Fibroblast of lung (primary cell): ENCODE data around the gene USP44. TPM values are rescaled to one million over a fixed set of nuclear protein-coding genes. Genes with fewer than 3 reads are reported as not detected.

Experiments
- DNase-seq, 2 donors: peaks; one replicate each; pipeline versions ENCODE4 v3.0.0 to v3.0.0-alpha.2; 2010; ENCODE audit warnings: low read depth in 2 of 2
- H2AFZ ChIP-seq: 2 replicates; pipeline ENCODE4 v1.5.1; 2012; ENCODE audit warnings: low read length, control low read depth, inconsistent platforms
- H3K27ac ChIP-seq: 2 replicates; pipeline ENCODE4 v1.5.1; 2011; ENCODE audit warnings: low read length, control low read depth; ENCODE audit not compliant: insufficient read depth
- H3K27me3 ChIP-seq: 2 replicates; pipeline ENCODE4 v1.5.1; 2011; ENCODE audit warnings: mild to moderate bottlenecking, low read length; ENCODE audit not compliant: control insufficient read depth, insufficient read depth
- H3K36me3 ChIP-seq: 2 replicates; pipeline ENCODE4 v1.5.1; 2011; ENCODE audit warnings: low read length; ENCODE audit not compliant: control insufficient read depth, insufficient read depth
- H3K4me1 ChIP-seq: 2 replicates; pipeline ENCODE4 v1.5.1; 2011; ENCODE audit warnings: low read length; ENCODE audit not compliant: control insufficient read depth, insufficient read depth; ENCODE audit errors: extremely low read depth
- H3K4me2 ChIP-seq: 2 replicates; pipeline ENCODE4 v1.5.1; 2011; ENCODE audit warnings: low read length, control low read depth; ENCODE audit not compliant: insufficient read depth; ENCODE audit errors: extremely low read depth
- H3K4me3 ChIP-seq, 4 experiments: fragments of 200-600 bp in 1 of 4; sonication (generic) in 1 of 4; replicated peaks in 1 of 4; 2 replicates each; pipeline ENCODE4 v1.5.1; 2011 to 2016; ENCODE audit warnings: low read length in 4 of 4, low read depth in 3 of 4, mild to moderate bottlenecking in 3 of 4, control low read depth in 2 of 4, inconsistent platforms in 1 of 4, mixed read lengths in 1 of 4; ENCODE audit not compliant: insufficient read depth in 1 of 4; ENCODE audit errors: control extremely low read depth in 1 of 4
- H3K79me2 ChIP-seq: 2 replicates; pipeline ENCODE4 v1.5.1; 2012; ENCODE audit warnings: mild to moderate bottlenecking, low read length, inconsistent platforms; ENCODE audit not compliant: control insufficient read depth, insufficient read depth
- H3K9ac ChIP-seq: 2 replicates; pipeline ENCODE4 v1.5.1; 2011; ENCODE audit warnings: mild to moderate bottlenecking, low read length, control low read depth; ENCODE audit not compliant: insufficient read depth
- H3K9me3 ChIP-seq: 2 replicates; pipeline ENCODE4 v1.5.1; 2012; ENCODE audit warnings: low read depth, low read length; ENCODE audit not compliant: control insufficient read depth, insufficient read depth
- H4K20me1 ChIP-seq: 2 replicates; pipeline ENCODE4 v1.5.1; 2011; ENCODE audit warnings: low read length; ENCODE audit not compliant: control insufficient read depth, insufficient read depth; ENCODE audit errors: extremely low read depth
- CTCF ChIP-seq, 2 donors: IDR thresholded peaks in 1 of 2; conservative IDR thresholded peaks in 1 of 2; 1 replicate in 1 of 2; 2 replicates in 1 of 2; pipeline ENCODE4 v1.5.1; 2011 to 2012; ENCODE audit warnings: low read length in 2 of 2, control low read depth in 1 of 2, inconsistent platforms in 1 of 2, low read depth in 1 of 2, mild to moderate bottlenecking in 1 of 2
- EZH2 ChIP-seq: IDR thresholded peaks from 2 replicates; pipeline ENCODE4 v1.5.1; 2012; ENCODE audit warnings: low read length, control low read depth, mild to moderate bottlenecking; ENCODE audit errors: missing control alignments
- polyA plus RNA-seq, 2 donors: library from polyadenylated mRNA; depleted of rRNA in 1 of 2; stranded (reverse) in 1 of 2; unstranded in 1 of 2; fragments of >200 nt; gene quantifications; 2 replicates each; pipeline ENCODE4 v1.2.1, GENCODE V29; 2011 to 2012; ENCODE audit warnings: missing spikeins in 1 of 2
- total RNA-seq: library from RNA; depleted of rRNA; stranded (reverse); fragments of >200 nt; gene quantifications from 2 replicates; pipeline ENCODE4 v1.2.1, GENCODE V29; 2014

The USP44 gene
- total and polyA plus RNA-seq, 2 donors (not counting 1 experiment from before 2014, with no cell fraction given) = 7.0 to 27.4 TPM

DNA sequence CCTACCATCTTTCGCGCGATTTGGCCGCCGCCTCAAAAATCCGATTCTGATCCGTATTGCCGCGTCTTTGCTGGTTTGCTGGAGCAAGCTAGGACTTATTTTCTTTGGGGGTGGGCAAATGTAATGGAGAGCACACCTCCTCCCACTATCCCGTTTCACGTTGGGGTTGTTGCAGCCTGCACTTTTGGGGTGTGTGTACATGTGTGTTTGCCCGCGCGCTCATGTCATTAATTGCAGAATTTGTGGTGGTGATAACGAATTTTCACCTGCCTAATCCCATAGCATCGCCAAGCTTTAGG is 76.7 kb downstream of the USP44 start:
- peak overlapping the region; percentile 88 for H3K27ac ChIP-seq
- TF ChIP-seq CTCF (conservative IDR thresholded peaks at IDR 0.05 in 1 of 2, IDR thresholded peaks at IDR 0.05 in 1 of 2; ENCODE audit: low read depth in 1 of 2, low read length in 2 of 2) (no peak), EZH2 (no peak)
- H3K9ac ChIP-seq = peak overlapping the region; percentile 87
- peak overlapping the region; percentile 96 for H3K4me2 ChIP-seq
- H3K79me2 ChIP-seq = peaks cover 54% of the 10 kb centered on the region
- peaks cover 4% of the 10 kb centered on the region for H3K4me1 ChIP-seq
- no peaks in the 10 kb centered on the region for H3K27me3 ChIP-seq
- DNase-seq = peak in 1 of 2 donors; percentile 25
- H3K9me3 ChIP-seq = no peaks in the 10 kb centered on the region
- peak overlapping the region; percentile 72 to 99 (median 86) for H3K4me3 ChIP-seq
- H2AFZ ChIP-seq = no peak overlapping the region
- no peaks in the 10 kb centered on the region for H4K20me1 ChIP-seq
- H3K36me3 ChIP-seq = peaks cover 2% of the 10 kb centered on the region

DNA sequence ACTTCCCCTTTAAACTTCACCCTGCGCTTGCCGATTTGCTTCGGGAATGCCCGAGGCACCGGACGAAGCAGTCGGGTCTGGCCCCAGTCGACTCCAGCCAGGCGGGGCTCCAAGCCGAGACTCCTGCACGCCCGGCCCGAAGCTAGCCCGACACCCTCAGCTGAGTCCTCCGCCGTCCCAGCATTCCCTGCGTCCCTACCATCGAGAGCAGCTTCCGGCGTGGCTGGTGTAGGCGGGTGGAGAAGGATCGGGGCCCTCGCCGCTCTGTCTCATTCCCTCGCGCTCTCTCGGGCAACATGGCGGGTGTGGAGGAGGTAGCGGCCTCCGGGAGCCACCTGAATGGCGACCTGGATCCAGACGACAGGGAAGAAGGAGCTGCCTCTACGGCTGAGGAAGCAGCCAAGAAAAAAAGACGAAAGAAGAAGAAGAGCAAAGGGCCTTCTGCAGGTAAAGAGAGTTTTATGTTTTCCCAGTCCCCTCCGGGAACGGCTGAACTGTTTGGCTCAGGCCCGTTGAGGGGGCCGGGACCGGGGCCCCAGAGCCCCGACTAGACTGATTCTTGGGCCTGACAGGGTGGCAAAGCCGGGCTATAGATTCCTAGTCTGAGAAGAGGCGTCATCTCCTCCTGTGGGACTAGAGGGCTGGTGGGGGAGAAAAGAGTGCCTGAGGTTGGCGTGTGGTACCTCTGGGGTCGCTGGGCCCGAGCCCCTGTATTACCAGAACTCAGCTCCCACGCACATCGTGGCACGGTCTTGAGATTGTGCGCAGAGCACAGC is 77.2 kb downstream of the USP44 start, which contains the start of gene METAP2:
Gene METAP2 (plus strand): TSS at position 269 of the 776 bp plus-strand sequence. CDS start 28 bp downstream, at position 297.
- H3K79me2 ChIP-seq = peaks cover 50% of the 10 kb centered on the region
- H4K20me1 ChIP-seq = no peaks in the 10 kb centered on the region
- H3K4me1 ChIP-seq = peaks cover 4% of the 10 kb centered on the region
- H3K4me2 ChIP-seq = peak within 1 kb of the TSS; percentile 99
- no peaks in the 10 kb centered on the region for H3K36me3 ChIP-seq
- peak within 1 kb of the TSS; percentile 88 for H3K27ac ChIP-seq
- H3K9ac ChIP-seq = peak within 1 kb of the TSS; percentile 87
- peak within 1 kb of the TSS; percentile 72 to 99 (median 86) for H3K4me3 ChIP-seq
- peak; percentile 96 to 97 for DNase-seq
- no peaks in the 10 kb centered on the region for H3K27me3 ChIP-seq
- H2AFZ ChIP-seq = peak within 1 kb of the TSS; percentile 94
- no peaks in the 10 kb centered on the region for H3K9me3 ChIP-seq
- TF ChIP-seq CTCF (conservative IDR thresholded peaks at IDR 0.05 in 1 of 2, IDR thresholded peaks at IDR 0.05 in 1 of 2; ENCODE audit: low read depth in 1 of 2, low read length in 2 of 2) (no peak), EZH2 (no peak)

GRCh38 chr12:95473231-95473883 is 77.9 kb downstream of the USP44 start:
- H3K27ac ChIP-seq = peak overlapping the region; percentile 88
- peaks cover 5% of the 10 kb centered on the region for H3K27me3 ChIP-seq
- peak overlapping the region; percentile 87 for H3K9ac ChIP-seq
- H2AFZ ChIP-seq = peak overlapping the region; percentile 94
- peaks cover 43% of the 10 kb centered on the region for H3K79me2 ChIP-seq
- H3K36me3 ChIP-seq = no peaks in the 10 kb centered on the region
- H4K20me1 ChIP-seq = no peaks in the 10 kb centered on the region
- TF ChIP-seq CTCF (conservative IDR thresholded peaks at IDR 0.05 in 1 of 2, IDR thresholded peaks at IDR 0.05 in 1 of 2; ENCODE audit: low read depth in 1 of 2, low read length in 2 of 2) (no peak), EZH2 (no peak)
- peak overlapping the region; percentile 99 for H3K4me2 ChIP-seq
- DNase-seq = peak; percentile 46 to 63
- peaks cover 4% of the 10 kb centered on the region for H3K4me1 ChIP-seq
- peak overlapping the region; percentile 72 to 99 (median 86) for H3K4me3 ChIP-seq
- H3K9me3 ChIP-seq = no peaks in the 10 kb centered on the region
